Glutamatergic neuron (in vitro differentiated cells): ENCODE results near the gene LST1. TPM values are rescaled to one million over a fixed set of nuclear protein-coding genes. Genes with fewer than 3 reads are reported as not detected.

ENCODE experiments used
- DNase-seq: peaks from one replicate; pipeline ENCODE4 v3.0.0; 2022
- H3K27ac Mint-ChIP-seq: one replicate; pipeline ENCODE4 v1.8.0; 2020; ENCODE audit warnings: mild to moderate bottlenecking, mixed read lengths, inconsistent platforms; ENCODE audit not compliant: unreplicated experiment
- H3K27me3 Mint-ChIP-seq: one replicate; pipeline ENCODE4 v1.8.0; 2020; ENCODE audit warnings: mild to moderate bottlenecking, moderate library complexity, mixed read lengths, inconsistent platforms; ENCODE audit not compliant: unreplicated experiment
- H3K36me3 Mint-ChIP-seq: one replicate; pipeline ENCODE4 v1.8.0; 2020; ENCODE audit warnings: mild to moderate bottlenecking, mixed read lengths, inconsistent platforms; ENCODE audit not compliant: unreplicated experiment
- H3K4me1 Mint-ChIP-seq: one replicate; pipeline ENCODE4 v1.8.0; 2020; ENCODE audit warnings: mild to moderate bottlenecking, low read depth, mixed read lengths, inconsistent platforms; ENCODE audit not compliant: unreplicated experiment
- H3K4me3 Mint-ChIP-seq: one replicate; pipeline ENCODE4 v1.8.0; 2020; ENCODE audit warnings: mild to moderate bottlenecking, mixed read lengths, inconsistent platforms; ENCODE audit not compliant: unreplicated experiment
- H3K9me3 Mint-ChIP-seq: one replicate; pipeline ENCODE4 v1.8.0; 2020; ENCODE audit warnings: mild to moderate bottlenecking, moderate library complexity, mixed read lengths, inconsistent platforms; ENCODE audit not compliant: unreplicated experiment
- CTCF ChIP-seq: fragments of 200-600 bp; sonication (generic); IDR thresholded peaks from one replicate; pipeline ENCODE4 v1.5.0; 2021; ENCODE audit not compliant: partially characterized antibody, unreplicated experiment
- total RNA-seq: library from RNA; stranded (reverse); fragmentation: NEBNext Ultra II Directional; extraction: Animal tissue kit (Norgen Biotek cat#: 25700); gene quantifications from one replicate; pipeline ENCODE4 v1.2.1, GENCODE V29; 2021; ENCODE audit not compliant: unreplicated experiment

Gene LST1
- total RNA-seq, 1 donor from 2014 or later: not detected

GRCh38 chr6:31559958-31560696, 25.9 kb upstream of the LST1 start:
- Mint-ChIP-seq H3K4me3 (peak overlapping the region; percentile 5), H3K27ac (no peak overlapping the region), H3K4me1 (peaks cover 4% of the 10 kb centered on the region), H3K27me3 (peaks cover 3% of the 10 kb centered on the region), H3K36me3 (peaks cover 4% of the 10 kb centered on the region), H3K9me3 (peaks cover 6% of the 10 kb centered on the region)
- no peak for DNase-seq
- TF ChIP-seq CTCF: no peak

- H3K27me3 Mint-ChIP-seq: peaks cover 3% of the 10 kb centered on the region
- no peak for DNase-seq
- H3K9me3 Mint-ChIP-seq: peaks cover 6% of the 10 kb centered on the region
- H3K4me1 Mint-ChIP-seq: peaks cover 4% of the 10 kb centered on the region
- H3K4me3 Mint-ChIP-seq: no peak overlapping the region
- no peak overlapping the region for H3K27ac Mint-ChIP-seq
- H3K36me3 Mint-ChIP-seq: peaks cover 4% of the 10 kb centered on the region
- no peak for TF ChIP-seq CTCF
Observed at GRCh38 chr6:31560697-31561058, 25.4 kb upstream of the LST1 start.

- Mint-ChIP-seq H3K27me3 (peaks cover 4% of the 10 kb centered on the region), H3K36me3 (no peaks in the 10 kb centered on the region), H3K9me3 (peaks cover 5% of the 10 kb centered on the region), H3K4me3 (no peak overlapping the region), H3K4me1 (no peaks in the 10 kb centered on the region), H3K27ac (no peak overlapping the region)
- no peak for TF ChIP-seq CTCF
- DNase-seq: no peak
Observed at GRCh38 chr6:31567531-31568370, 18.3 kb upstream of the LST1 start.

- Mint-ChIP-seq H3K9me3 (peaks cover 4% of the 10 kb centered on the region), H3K4me3 (no peak overlapping the region), H3K27ac (no peak overlapping the region), H3K36me3 (no peaks in the 10 kb centered on the region), H3K4me1 (no peaks in the 10 kb centered on the region), H3K27me3 (peaks cover 7% of the 10 kb centered on the region)
- no peak for TF ChIP-seq CTCF
- no peak for DNase-seq
Observed at GRCh38 chr6:31568537-31568961, 17.5 kb upstream of the LST1 start.

GRCh38 chr6:31569861-31570536, 16.1 kb upstream of the LST1 start:
- Mint-ChIP-seq H3K4me3 (no peak overlapping the region), H3K9me3 (peaks cover 9% of the 10 kb centered on the region), H3K36me3 (no peaks in the 10 kb centered on the region), H3K27ac (no peak overlapping the region), H3K4me1 (no peaks in the 10 kb centered on the region), H3K27me3 (peaks cover 9% of the 10 kb centered on the region)
- TF ChIP-seq CTCF: no peak
- DNase-seq: no peak
